GM12875 (cell line): ENCODE results near the gene NAV2.

ENCODE experiments used
- H3K4me3 ChIP-seq: one replicate; pipeline ENCODE4 v1.5.1; 2011; ENCODE audit warnings: low read depth, low read length, control low read depth
- TF ChIP-seq, protein P1 (sequence below): IDR thresholded peaks from 2 replicates; pipeline ENCODE4 v1.5.1; 2011; ENCODE audit warnings: low read depth, mild to moderate bottlenecking, control low read depth, inconsistent platforms, low read length, moderate library complexity, borderline replicate concordance; ENCODE audit not compliant: insufficient read depth

The NAV2 gene

DNA sequence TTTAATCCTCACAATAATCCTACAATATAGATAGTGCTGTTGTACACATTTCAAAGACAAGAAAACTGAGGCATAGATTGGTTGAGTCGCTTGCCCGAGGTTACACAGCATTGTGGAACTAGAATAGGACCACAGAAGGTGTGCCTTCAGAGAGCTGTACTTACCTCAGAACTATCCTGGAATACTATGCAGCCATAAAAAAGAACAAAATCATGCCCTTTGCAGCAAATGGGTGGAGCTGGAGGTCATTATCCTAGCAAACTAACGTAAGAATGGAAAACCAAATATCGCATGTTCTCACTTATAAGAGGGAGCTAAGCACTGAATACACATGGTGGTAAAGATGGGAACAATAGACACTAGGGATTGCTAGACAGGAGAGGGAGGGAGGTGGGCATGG lies 15.7 kb upstream of the NAV2 start:
- no peak overlapping the region for H3K4me3 ChIP-seq
- TF ChIP-seq, protein P1, sequence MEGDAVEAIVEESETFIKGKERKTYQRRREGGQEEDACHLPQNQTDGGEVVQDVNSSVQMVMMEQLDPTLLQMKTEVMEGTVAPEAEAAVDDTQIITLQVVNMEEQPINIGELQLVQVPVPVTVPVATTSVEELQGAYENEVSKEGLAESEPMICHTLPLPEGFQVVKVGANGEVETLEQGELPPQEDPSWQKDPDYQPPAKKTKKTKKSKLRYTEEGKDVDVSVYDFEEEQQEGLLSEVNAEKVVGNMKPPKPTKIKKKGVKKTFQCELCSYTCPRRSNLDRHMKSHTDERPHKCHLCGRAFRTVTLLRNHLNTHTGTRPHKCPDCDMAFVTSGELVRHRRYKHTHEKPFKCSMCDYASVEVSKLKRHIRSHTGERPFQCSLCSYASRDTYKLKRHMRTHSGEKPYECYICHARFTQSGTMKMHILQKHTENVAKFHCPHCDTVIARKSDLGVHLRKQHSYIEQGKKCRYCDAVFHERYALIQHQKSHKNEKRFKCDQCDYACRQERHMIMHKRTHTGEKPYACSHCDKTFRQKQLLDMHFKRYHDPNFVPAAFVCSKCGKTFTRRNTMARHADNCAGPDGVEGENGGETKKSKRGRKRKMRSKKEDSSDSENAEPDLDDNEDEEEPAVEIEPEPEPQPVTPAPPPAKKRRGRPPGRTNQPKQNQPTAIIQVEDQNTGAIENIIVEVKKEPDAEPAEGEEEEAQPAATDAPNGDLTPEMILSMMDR: no peak

DNA sequence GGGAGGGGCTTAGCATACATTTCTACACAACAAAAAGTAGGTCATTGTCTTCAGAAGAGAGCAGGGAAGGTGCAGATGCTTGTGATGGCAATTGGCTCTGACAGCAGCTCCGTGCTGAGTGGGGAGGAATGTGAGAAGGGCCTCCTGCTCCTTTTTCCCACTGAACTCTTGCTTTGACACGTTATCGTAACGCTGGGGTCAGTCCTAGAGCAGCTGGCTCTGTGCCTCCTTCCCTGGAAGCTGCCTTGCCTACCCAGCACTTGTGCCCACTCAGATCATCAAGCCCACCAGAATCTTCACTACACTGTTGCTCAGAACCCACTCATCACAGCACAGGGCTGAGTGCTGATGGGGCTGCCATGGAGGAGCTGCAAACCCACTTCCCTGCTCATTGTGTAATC lies 14.9 kb upstream of the NAV2 start:
- TF ChIP-seq, protein P1: no peak
- no peak overlapping the region for H3K4me3 ChIP-seq

DNA sequence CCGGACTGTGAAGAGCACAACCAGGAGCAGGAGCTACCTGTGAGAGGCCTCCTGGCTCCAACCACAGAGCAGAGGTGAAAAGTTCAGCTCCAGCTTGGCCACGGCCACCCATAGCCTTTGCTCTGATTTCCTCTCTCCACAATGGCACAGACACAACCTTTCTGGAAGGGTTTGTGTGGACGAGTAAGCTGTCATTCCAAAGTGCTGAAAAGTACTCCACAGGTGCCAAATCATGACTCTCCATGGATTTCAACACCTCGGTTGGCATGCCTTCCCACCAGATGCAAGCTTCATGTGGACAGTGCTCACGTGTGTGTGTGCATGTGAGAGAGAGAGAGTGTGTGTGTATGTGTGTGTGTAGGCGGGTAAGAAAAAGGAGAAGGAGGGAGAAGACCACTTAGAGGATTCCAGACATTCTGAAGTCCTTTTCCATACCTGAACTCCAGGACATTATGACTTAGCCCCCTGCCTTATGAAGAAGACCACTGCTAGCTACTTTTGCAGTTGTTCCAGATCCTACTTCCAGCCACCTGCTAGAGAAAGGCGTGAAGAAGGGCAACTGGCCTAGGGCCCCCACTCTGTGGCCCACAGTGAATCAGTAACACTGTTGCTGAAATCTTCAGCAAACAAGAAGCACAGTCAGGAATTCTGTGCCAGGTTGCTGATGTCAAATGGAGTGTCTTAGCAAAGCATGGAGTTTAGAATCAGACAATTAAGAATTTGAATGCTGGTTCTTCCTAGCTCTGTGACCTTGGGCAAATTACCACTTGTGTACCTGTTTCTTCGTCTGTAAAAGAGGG lies 13.9 kb upstream of the NAV2 start:
- no peak overlapping the region for H3K4me3 ChIP-seq
- TF ChIP-seq, protein P1: no peak

DNA sequence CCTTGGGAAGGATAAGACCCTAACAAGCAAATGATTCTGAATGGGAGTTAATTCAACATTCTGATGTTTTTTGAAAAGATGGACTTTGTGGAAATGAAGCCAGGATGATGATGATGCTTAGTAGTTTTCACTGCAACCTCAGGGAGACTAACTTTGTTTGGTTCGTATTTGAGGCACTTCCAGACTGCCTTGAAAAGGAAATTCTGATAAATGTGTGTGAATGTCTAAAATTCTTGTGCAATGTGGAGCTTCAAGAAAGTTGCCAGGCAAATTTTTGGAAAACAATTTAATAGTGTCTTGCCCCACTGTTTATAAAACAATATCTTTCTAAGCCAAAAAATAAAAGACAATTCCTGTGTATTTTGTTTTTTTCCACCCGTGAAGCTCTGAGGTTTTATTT lies 11.2 kb upstream of the NAV2 start:
- H3K4me3 ChIP-seq: no peak overlapping the region

DNA sequence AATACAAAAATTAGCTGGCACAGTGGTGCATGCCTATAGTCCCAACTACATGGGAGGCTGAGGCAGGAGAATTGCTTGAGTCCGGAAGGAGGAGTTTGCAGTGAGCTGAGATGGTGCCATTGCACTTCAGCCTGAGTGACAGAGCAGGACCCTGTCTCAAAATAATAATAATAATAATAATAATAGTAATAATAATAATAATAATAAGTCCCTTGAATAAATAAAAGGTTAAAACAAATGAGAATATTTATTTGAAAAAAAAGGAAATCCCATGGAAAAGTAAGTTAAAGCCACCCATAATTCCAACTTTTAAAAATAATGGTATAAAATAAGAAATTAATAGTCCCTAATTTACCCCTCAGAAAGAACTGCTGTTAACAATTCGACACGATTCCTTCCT lies 10.0 kb upstream of the NAV2 start:
- no peak overlapping the region for H3K4me3 ChIP-seq
- TF ChIP-seq, protein P1: no peak

More for the DNA sequence above, 11.2 kb upstream of the NAV2 start:
- TF ChIP-seq, protein P1: no peak

DNA sequence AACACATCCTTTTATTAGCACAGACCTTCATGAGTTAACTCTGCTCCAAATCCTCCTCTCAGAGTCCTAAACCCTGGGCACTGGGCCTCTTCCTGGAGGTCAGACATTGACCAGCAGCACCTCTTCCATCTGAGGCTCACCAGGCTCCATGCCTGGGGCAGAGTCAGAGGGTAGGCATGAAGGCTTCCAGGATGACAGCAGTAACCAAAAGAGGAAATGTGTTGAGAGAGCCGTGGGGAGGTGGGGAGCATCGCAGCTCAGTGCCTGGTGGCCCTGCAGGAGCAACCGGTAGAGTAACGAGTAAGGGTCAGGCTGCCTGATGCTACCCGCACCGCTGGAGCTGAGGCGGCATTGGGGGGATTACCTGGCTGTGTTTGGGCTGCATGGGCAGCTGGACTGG lies 9.4 kb upstream of the NAV2 start:
- TF ChIP-seq, protein P1: no peak
- H3K4me3 ChIP-seq: no peak overlapping the region

DNA sequence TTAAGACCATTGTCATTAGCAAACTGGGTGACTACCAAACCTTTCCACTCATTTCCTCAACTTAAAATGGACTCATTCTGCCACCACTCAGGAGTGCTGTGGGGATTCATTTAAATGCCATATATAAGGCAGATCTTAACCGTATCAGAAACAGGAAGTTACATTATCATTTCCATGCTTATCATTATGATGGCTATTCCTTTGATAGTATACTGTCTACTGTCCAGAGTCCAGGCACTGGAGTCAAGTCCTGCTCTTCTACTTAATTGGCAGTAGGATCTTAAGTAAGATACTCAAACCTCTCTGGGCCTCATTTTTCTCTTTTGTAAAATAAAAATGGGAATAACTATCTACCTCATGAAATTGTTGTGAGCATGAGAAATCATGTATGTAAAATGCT lies 8.4 kb upstream of the NAV2 start:
- TF ChIP-seq, protein P1: no peak

More for the DNA sequence above, 8.4 kb upstream of the NAV2 start:
- no peak overlapping the region for H3K4me3 ChIP-seq
